OCI-LY7 (cell line): ENCODE results near the gene RCSD1. TPM values are rescaled to one million over a fixed set of nuclear protein-coding genes. Genes with fewer than 3 reads are reported as not detected.

Experiments
- BruUV-seq: library from RNA; stranded (reverse); fragments of 400-500 nt; replicated peaks from 2 replicates; lab custom pipeline; 2021; lab: Mats Ljungman, UMichigan
- CTCF ChIA-PET: fragments of 300-600 bp; sonication (Branson Sonifier 250); formaldehyde crosslinking; loops from one replicate; lab custom pipeline; 2022; ENCODE audit warnings: antibody characterized with exemption; ENCODE audit not compliant: unreplicated experiment; lab: Charles Lee
- POLR2A ChIA-PET: fragments of 300-600 bp; sonication (Branson Sonifier 250); formaldehyde crosslinking; loops from one replicate; lab custom pipeline; 2022; ENCODE audit warnings: antibody characterized with exemption; lab: Charles Lee
- DNase-seq: peaks from one replicate; pipeline ENCODE4 v3.0.0-alpha.2; 2015; ENCODE audit warnings: low spot score
- H2AFZ ChIP-seq: fragments of 200-600 bp; sonication (generic), shearing (Covaris generic); 2 replicates; pipeline ENCODE4 v1.6.1; 2014; ENCODE audit warnings: mild to moderate bottlenecking, antibody characterized with exemption, low read length, moderate library complexity
- H3K27ac ChIP-seq: fragments of 200-600 bp; sonication (generic); 2 replicates; pipeline ENCODE4 v1.5.1; 2014; ENCODE audit warnings: mixed run types, low read depth, mild to moderate bottlenecking, moderate library complexity, low read length, inconsistent platforms; ENCODE audit not compliant: poor library complexity, severe bottlenecking
- H3K36me3 ChIP-seq: fragments of 200-600 bp; sonication (generic); 2 replicates; pipeline ENCODE4 v1.6.1; 2014; ENCODE audit warnings: mild to moderate bottlenecking, antibody characterized with exemption, low read length, moderate library complexity, mixed read lengths; ENCODE audit not compliant: insufficient read depth
- H3K4me1 ChIP-seq: fragments of 200-600 bp; sonication (generic); 2 replicates; pipeline ENCODE4 v1.5.1; 2014; ENCODE audit warnings: mild to moderate bottlenecking, low read length; ENCODE audit not compliant: insufficient read depth, poor library complexity, severe bottlenecking
- H3K4me2 ChIP-seq: fragments of 200-600 bp; sonication (generic); 2 replicates; pipeline ENCODE4 v1.6.1; 2014; ENCODE audit warnings: mild to moderate bottlenecking, low read length
- H3K4me3 ChIP-seq: fragments of 200-600 bp; sonication (generic); 2 replicates; pipeline ENCODE4 v1.5.1; 2014; ENCODE audit warnings: mild to moderate bottlenecking, low read depth, low read length; ENCODE audit not compliant: poor library complexity, severe bottlenecking
- H3K79me2 ChIP-seq: fragments of 200-600 bp; sonication (generic); 2 replicates; pipeline ENCODE4 v1.6.1; 2016; ENCODE audit warnings: low read depth, mild to moderate bottlenecking, low read length, moderate library complexity, mixed read lengths; ENCODE audit not compliant: insufficient read depth
- H3K9me2 ChIP-seq: fragments of 200-600 bp; sonication (generic); 2 replicates; pipeline ENCODE4 v1.6.1; 2016; ENCODE audit warnings: mild to moderate bottlenecking, low read length, mixed read lengths; ENCODE audit not compliant: insufficient read depth
- H3K9me3 ChIP-seq: fragments of 200-600 bp; sonication (generic); 2 replicates; pipeline ENCODE4 v1.6.1; 2014; ENCODE audit warnings: mild to moderate bottlenecking, mixed run types, low read length, mixed read lengths
- H4K20me1 ChIP-seq: fragments of 200-600 bp; sonication (generic); 2 replicates; pipeline ENCODE4 v1.6.1; 2014; ENCODE audit warnings: mild to moderate bottlenecking, antibody characterized with exemption, low read length, moderate library complexity, mixed read lengths; ENCODE audit not compliant: insufficient read depth
- EZH2phosphoT487 ChIP-seq: fragments of 200-600 bp; sonication (generic); IDR thresholded peaks from 2 replicates; pipeline ENCODE4 v1.6.1; 2018; ENCODE audit warnings: low read depth, borderline replicate concordance, mild to moderate bottlenecking, mixed run types, antibody characterized with exemption, low read length, moderate library complexity, mixed read lengths
- intact Hi-C: fragments of 100-400 bp; cut with micrococcal nuclease; formaldehyde crosslinking; loops from one replicate; pipeline ENCODE4 v1.10.0; 2022; ENCODE audit not compliant: unreplicated experiment
- total RNA-seq, 2 experiments: library from RNA; depleted of rRNA in 1 of 2; stranded (reverse); fragments of >200 nt in 1 of 2; shearing (Covaris generic) in 1 of 2; gene quantifications; 2 replicates each; pipeline ENCODE4 v1.2.3, GENCODE V29; 2014 to 2022
- TF ChIP-seq, protein P1 (sequence below): fragments of 200-600 bp; sonication (generic); conservative IDR thresholded peaks from 2 replicates; pipeline ENCODE4 v1.5.1; 2014; ENCODE audit warnings: mild to moderate bottlenecking, antibody characterized with exemption, low read length, moderate library complexity, mixed read lengths

RCSD1 gene
- total RNA-seq, 2 experiments from 2014 or later = 161 to 164 TPM

DNA sequence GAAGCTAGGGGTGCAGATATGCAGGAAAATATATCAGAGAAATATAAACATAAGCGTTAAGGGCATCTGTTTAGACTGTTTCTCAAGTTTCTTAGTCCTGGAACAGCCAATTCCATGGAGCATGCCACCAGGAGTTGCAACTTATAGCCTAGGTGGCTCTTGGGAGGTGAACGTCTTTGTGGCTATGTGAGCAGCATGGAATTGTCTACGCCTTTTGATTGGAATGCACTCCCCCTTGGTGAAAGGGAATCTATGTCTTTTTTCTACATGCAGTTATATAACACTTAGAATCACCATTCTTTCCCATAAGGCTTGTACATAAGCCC is 12.4 kb downstream of the RCSD1 start:
- H3K4me3 ChIP-seq = no peak overlapping the region
- TSS peak; percentile 11 for BruUV-seq
- peaks cover 97% of the 10 kb centered on the region for H3K79me2 ChIP-seq
- no peak overlapping the region for H2AFZ ChIP-seq
- no peak for DNase-seq
- peaks cover 20% of the 10 kb centered on the region for H4K20me1 ChIP-seq
- no peak overlapping the region for H3K4me2 ChIP-seq
- peaks cover 13% of the 10 kb centered on the region for H3K4me1 ChIP-seq
- ChIA-PET POLR2A (interaction anchor here (0.8 kb wide), 1 partner anchor 9 kb away, joined by 3 read pairs; no protein-coding TSS in a partner anchor), CTCF (interaction anchor here (0.8 kb wide), 1 partner anchor 42 kb away, joined by 4 read pairs; no protein-coding TSS in a partner anchor)
- no peak overlapping the region for H3K27ac ChIP-seq
- TF ChIP-seq, protein P1, sequence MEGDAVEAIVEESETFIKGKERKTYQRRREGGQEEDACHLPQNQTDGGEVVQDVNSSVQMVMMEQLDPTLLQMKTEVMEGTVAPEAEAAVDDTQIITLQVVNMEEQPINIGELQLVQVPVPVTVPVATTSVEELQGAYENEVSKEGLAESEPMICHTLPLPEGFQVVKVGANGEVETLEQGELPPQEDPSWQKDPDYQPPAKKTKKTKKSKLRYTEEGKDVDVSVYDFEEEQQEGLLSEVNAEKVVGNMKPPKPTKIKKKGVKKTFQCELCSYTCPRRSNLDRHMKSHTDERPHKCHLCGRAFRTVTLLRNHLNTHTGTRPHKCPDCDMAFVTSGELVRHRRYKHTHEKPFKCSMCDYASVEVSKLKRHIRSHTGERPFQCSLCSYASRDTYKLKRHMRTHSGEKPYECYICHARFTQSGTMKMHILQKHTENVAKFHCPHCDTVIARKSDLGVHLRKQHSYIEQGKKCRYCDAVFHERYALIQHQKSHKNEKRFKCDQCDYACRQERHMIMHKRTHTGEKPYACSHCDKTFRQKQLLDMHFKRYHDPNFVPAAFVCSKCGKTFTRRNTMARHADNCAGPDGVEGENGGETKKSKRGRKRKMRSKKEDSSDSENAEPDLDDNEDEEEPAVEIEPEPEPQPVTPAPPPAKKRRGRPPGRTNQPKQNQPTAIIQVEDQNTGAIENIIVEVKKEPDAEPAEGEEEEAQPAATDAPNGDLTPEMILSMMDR = no peak
- no peak for TF ChIP-seq EZH2phosphoT487
- intact Hi-C loops = no loop called here
- no peaks in the 10 kb centered on the region for H3K9me3 ChIP-seq
- no peaks in the 10 kb centered on the region for H3K9me2 ChIP-seq
- H3K36me3 ChIP-seq = peaks cover 87% of the 10 kb centered on the region

DNA sequence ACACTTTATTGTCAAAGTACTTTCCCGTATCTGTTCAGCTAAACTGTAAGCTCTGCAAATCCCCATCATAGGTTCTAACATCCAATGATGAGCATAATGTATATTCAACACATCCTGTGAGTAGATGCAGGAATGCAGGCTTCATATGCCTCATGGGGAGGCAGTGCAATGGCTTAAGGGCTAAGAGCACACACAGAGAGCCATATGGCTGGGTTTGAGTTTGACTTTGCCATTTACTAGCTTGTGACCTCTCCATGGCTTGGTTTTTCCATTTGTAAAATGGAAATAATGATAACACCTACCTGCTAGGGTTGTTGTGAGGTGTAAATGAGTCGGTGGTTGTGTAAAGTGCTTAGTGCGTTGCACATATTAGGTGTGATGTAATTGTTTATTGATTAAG is 13.4 kb downstream of the RCSD1 start:
- H3K79me2 ChIP-seq = peaks cover 97% of the 10 kb centered on the region
- POLR2A ChIA-PET = interaction anchor here (2.3 kb wide), 1 partner anchor 42 kb away, joined by 5 read pairs; no protein-coding TSS in a partner anchor
- H4K20me1 ChIP-seq = peaks cover 14% of the 10 kb centered on the region; the same call in 1 of the 2 replicates

DNA sequence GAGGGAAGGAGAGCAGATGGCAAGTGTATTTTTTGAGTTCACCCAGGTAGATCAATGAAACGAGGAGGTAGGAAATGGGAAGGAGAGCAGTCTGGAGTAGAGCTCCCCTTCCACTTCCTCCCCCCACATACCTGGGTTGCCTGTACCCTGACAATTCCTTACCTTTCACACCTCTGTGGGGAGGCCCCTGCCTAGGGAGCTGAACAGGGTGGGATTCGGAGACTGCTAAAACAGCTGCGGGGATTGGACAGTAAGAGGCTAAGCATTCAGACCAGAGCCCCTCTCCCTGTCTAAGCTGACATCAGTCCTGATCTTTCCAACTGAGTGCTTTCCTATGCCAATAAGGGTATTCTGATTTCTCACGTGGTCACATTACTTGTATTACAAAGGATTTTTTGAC is 14.5 kb downstream of the RCSD1 start:
- no peak overlapping the region for H3K4me3 ChIP-seq
- peaks cover 14% of the 10 kb centered on the region; the same call in 1 of the 2 replicates for H4K20me1 ChIP-seq
- peak overlapping the region; percentile 1 for H3K27ac ChIP-seq
- ChIA-PET POLR2A (interaction anchor here (0.7 to 2.3 kb wide), 3 partner anchors 10 to 540 kb away, joined by 3 to 5 read pairs (median 4); no protein-coding TSS in a partner anchor), CTCF (no interaction called here)
- no peaks in the 10 kb centered on the region for H3K9me2 ChIP-seq
- no peak overlapping the region for H3K4me2 ChIP-seq
- H3K36me3 ChIP-seq = peaks cover 83% of the 10 kb centered on the region
- intact Hi-C loops = no loop called here
- no peak overlapping the region for H2AFZ ChIP-seq
- H3K4me1 ChIP-seq = peaks cover 26% of the 10 kb centered on the region
- no peak for TF ChIP-seq EZH2phosphoT487
- TF ChIP-seq, protein P1 = no peak
- BruUV-seq = no TSS peak
- no peak for DNase-seq
- peaks cover 97% of the 10 kb centered on the region for H3K79me2 ChIP-seq
- H3K9me3 ChIP-seq = no peaks in the 10 kb centered on the region

More for the DNA sequence above, 13.4 kb downstream of the RCSD1 start:
- CTCF ChIA-PET = no interaction called here
- BruUV-seq = no TSS peak
- Histone ChIP-seq H3K9me2 (no peaks in the 10 kb centered on the region), H3K4me3 (no peak overlapping the region), H3K36me3 (peaks cover 86% of the 10 kb centered on the region), H2AFZ (no peak overlapping the region), H3K27ac (no peak overlapping the region), H3K4me1 (peaks cover 14% of the 10 kb centered on the region), H3K4me2 (no peak overlapping the region), H3K9me3 (no peaks in the 10 kb centered on the region)
- intact Hi-C loops = no loop called here
- TF ChIP-seq EZH2phosphoT487 = no peak
- TF ChIP-seq, protein P1 = no peak
- DNase-seq = no peak
